Calu3 (cell line): Measurements from ENCODE around the gene TMEM9B. TPM values are rescaled to one million over a fixed set of nuclear protein-coding genes. Genes with fewer than 3 reads are reported as not detected.
A peak's percentile ranks its signal among the peaks of the same experiment; 100 is the strongest.

Experiments used
- BruUV-seq: library from RNA; stranded (reverse); fragments of 400-500 nt; replicated peaks from 2 replicates; lab custom pipeline; 2021; lab: Mats Ljungman, UMichigan
- CTCF ChIA-PET: fragments of 300-600 bp; sonication (Branson Sonifier 250); formaldehyde crosslinking; loops from one replicate; lab custom pipeline; 2022; ENCODE audit warnings: antibody characterized with exemption; lab: Charles Lee
- DNase-seq: peaks from one replicate; pipeline ENCODE4 v3.0.0; 2022
- H3K27ac Mint-ChIP-seq: one replicate; pipeline ENCODE4 v1.8.0; 2022; ENCODE audit warnings: mixed read lengths; ENCODE audit not compliant: unreplicated experiment
- H3K27me3 Mint-ChIP-seq: one replicate; pipeline ENCODE4 v1.8.0; 2022; ENCODE audit warnings: mixed read lengths; ENCODE audit not compliant: unreplicated experiment
- H3K36me3 Mint-ChIP-seq: one replicate; pipeline ENCODE4 v1.8.0; 2022; ENCODE audit warnings: mild to moderate bottlenecking, moderate library complexity, mixed read lengths; ENCODE audit not compliant: insufficient read depth, unreplicated experiment
- H3K4me1 Mint-ChIP-seq: one replicate; pipeline ENCODE4 v1.8.0; 2022; ENCODE audit warnings: mild to moderate bottlenecking, low read depth, mixed read lengths; ENCODE audit not compliant: unreplicated experiment
- H3K4me3 Mint-ChIP-seq: one replicate; pipeline ENCODE4 v1.8.0; 2022; ENCODE audit warnings: mild to moderate bottlenecking, low read depth, moderate library complexity, mixed read lengths; ENCODE audit not compliant: unreplicated experiment
- H3K9me3 Mint-ChIP-seq: one replicate; pipeline ENCODE4 v1.8.0; 2022; ENCODE audit warnings: low read depth, mixed read lengths; ENCODE audit not compliant: unreplicated experiment
- CTCF ChIP-seq: fragments of 200-600 bp; IDR thresholded peaks from one replicate; pipeline ENCODE4 v1.8.0; 2022; ENCODE audit warnings: antibody characterized with exemption; ENCODE audit not compliant: unreplicated experiment
- intact Hi-C: fragments of 100-400 bp; cut with micrococcal nuclease; formaldehyde crosslinking; loops from one replicate; pipeline ENCODE4 v1.10.0; 2022; ENCODE audit not compliant: unreplicated experiment
- total RNA-seq: library from RNA; stranded (reverse); gene quantifications from 2 replicates; pipeline ENCODE4 v1.2.3, GENCODE V29; 2022

Gene TMEM9B
- total RNA-seq, 1 experiment from 2014 or later, result 31.5 TPM

DNA sequence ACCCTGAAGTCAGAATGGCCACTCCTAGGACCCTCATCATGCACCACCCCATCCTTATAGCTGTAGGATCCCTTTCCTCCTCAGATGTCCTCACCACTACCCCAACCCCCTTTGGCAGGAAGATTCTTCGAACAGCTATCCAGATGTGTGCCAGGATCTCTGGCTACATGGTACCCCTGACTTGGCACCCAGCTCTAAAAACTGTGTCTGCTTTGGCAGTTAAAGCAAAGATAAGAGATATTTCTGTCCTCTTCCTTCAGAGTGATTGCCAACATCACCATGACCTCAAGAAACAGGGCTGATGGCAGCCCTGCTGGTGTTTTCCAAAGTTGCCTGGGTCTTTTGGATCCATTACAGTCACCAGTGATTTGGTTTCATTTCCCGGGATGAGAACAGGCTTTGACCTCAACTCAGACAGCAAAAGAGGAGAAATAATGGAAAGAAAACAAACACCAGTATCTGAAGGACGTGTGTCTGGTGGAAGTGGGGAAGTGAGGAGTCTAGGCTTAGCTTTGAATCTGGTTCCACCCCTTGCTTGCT lies 43.8 kb upstream of the TMEM9B start:
- intact Hi-C loops, result no loop called here
- H3K4me1 Mint-ChIP-seq, result no peaks in the 10 kb centered on the region
- CTCF ChIA-PET, result interaction anchor here (0.7 kb wide), 1 partner anchor 24 kb away, joined by 3 read pairs; no protein-coding TSS in a partner anchor
- H3K27me3 Mint-ChIP-seq, result peaks cover 93% of the 10 kb centered on the region
- H3K9me3 Mint-ChIP-seq, result no peaks in the 10 kb centered on the region
- no peak for DNase-seq
- H3K4me3 Mint-ChIP-seq, result no peak overlapping the region
- no peak overlapping the region for H3K27ac Mint-ChIP-seq
- peaks cover 20% of the 10 kb centered on the region for H3K36me3 Mint-ChIP-seq
- no peak for TF ChIP-seq CTCF
- BruUV-seq, result no TSS peak

DNA sequence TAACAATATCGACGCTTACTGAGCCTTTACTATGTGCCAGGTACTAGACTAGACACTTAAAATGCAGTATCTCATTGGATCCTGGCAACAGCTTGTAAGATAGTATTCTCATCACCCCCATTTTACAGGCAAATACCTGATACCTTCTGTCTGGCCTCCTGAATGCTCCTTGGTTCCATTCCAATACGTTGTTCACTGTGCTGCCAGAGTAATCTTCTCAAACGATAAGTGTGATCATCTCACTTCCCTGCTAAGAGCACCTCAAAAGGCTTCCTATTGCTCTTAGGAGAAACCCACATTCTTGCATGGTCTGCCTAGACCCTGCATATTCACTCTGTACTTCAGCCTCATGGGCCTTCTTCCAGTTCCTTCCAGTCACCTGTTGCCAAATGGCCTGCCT lies 40.8 kb upstream of the TMEM9B start:
- Mint-ChIP-seq H3K27me3 (peaks cover 94% of the 10 kb centered on the region), H3K4me3 (peak overlapping the region; percentile 24), H3K36me3 (peaks cover 22% of the 10 kb centered on the region), H3K4me1 (no peaks in the 10 kb centered on the region), H3K27ac (peak overlapping the region; percentile 10), H3K9me3 (no peaks in the 10 kb centered on the region)
- intact Hi-C loops, result no loop called here
- no peak for DNase-seq
- CTCF ChIA-PET, result interaction anchor here (0.6 to 0.7 kb wide), 3 partner anchors 18 to 322 kb away, joined by 3 to 5 read pairs (median 4); no protein-coding TSS in a partner anchor
- BruUV-seq, result no TSS peak
- TF ChIP-seq CTCF, result no peak

DNA sequence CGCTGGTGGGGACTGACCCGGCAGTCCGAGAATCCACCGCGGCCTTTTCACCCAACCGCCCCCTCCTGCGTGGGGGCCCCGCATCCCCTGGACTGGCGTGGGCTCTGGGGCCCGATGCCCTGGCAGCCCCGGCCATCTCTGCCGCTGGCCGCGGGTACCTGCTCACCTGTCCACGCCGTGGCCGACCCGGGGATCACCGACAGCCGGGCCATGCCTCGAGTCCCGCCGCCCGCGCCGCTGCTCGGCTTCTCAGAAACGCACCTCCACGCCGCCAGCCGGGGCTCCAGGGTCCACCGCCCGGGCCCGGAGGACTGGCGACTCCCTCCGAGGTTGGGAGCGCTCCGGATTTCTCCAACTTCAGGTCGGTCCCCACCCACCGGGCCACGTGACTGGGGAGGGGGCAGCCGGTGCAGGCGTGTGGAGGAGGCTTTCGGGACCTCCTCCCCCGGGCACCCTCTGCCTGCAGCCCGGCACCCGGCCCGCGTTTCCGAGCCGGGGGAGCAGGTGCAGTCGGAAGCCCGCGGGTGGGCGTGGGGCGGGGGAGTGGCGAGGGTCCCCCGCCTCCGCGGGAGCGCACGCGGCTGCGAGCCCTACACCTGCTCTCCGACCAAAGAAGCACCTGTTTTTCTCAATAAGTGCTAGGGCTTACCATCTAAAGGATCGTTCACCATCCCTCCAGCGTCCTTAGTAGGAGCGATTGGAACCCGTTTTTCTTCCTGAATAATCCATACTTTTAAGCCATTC lies 40.1 kb upstream of the TMEM9B start:
- H3K4me3 Mint-ChIP-seq, result peak overlapping the region; percentile 69
- H3K27ac Mint-ChIP-seq, result peak overlapping the region; percentile 10

GRCh38 chr11:9003573-9004182 lies 39.4 kb upstream of the TMEM9B start, which contains the start of gene NRIP3:
NRIP3 (minus strand) TSS chr11:9004001; CDS start chr11:9003935, 66 bp downstream.
- peaks cover 94% of the 10 kb centered on the region for H3K27me3 Mint-ChIP-seq
- peak within 1 kb of the TSS; percentile 42 for H3K27ac Mint-ChIP-seq
- H3K36me3 Mint-ChIP-seq, result peaks cover 22% of the 10 kb centered on the region
- peak within 1 kb of the TSS; percentile 69 for H3K4me3 Mint-ChIP-seq
- intact Hi-C loops, result no loop called here
- CTCF ChIA-PET, result no interaction called here
- H3K4me1 Mint-ChIP-seq, result no peaks in the 10 kb centered on the region
- no peaks in the 10 kb centered on the region for H3K9me3 Mint-ChIP-seq
- BruUV-seq, result no TSS peak
- no peak for TF ChIP-seq CTCF
- DNase-seq, result peak; percentile 61

More for the DNA sequence above, 40.1 kb upstream of the TMEM9B start:
- Mint-ChIP-seq H3K36me3 (peaks cover 22% of the 10 kb centered on the region), H3K4me1 (no peaks in the 10 kb centered on the region), H3K27me3 (peaks cover 94% of the 10 kb centered on the region), H3K9me3 (no peaks in the 10 kb centered on the region)
- TF ChIP-seq CTCF, result no peak
- intact Hi-C loops, result no loop called here
- CTCF ChIA-PET, result no interaction called here
- DNase-seq, result no peak
- no TSS peak for BruUV-seq
